AG10803 (cell line): ENCODE data around the gene TAAR5.
"Not testable (repeated sequence)": the region's sequence is repeated elsewhere in the genome, so short reads cannot be mapped to it uniquely, and the experiment has no call there.

Experiments
- DNase-seq: peaks from one replicate; pipeline ENCODE4 v3.0.0; 2010; ENCODE audit warnings: low read depth
- H3K4me3 ChIP-seq: 2 replicates; pipeline ENCODE4 v1.5.1; 2011; ENCODE audit warnings: mild to moderate bottlenecking, low read length, control low read depth
- TF ChIP-seq, protein P1 (sequence below): conservative IDR thresholded peaks from 2 replicates; pipeline ENCODE4 v1.5.1; 2011; ENCODE audit warnings: mild to moderate bottlenecking, low read length, control low read depth, inconsistent platforms

TAAR5 gene

DNA sequence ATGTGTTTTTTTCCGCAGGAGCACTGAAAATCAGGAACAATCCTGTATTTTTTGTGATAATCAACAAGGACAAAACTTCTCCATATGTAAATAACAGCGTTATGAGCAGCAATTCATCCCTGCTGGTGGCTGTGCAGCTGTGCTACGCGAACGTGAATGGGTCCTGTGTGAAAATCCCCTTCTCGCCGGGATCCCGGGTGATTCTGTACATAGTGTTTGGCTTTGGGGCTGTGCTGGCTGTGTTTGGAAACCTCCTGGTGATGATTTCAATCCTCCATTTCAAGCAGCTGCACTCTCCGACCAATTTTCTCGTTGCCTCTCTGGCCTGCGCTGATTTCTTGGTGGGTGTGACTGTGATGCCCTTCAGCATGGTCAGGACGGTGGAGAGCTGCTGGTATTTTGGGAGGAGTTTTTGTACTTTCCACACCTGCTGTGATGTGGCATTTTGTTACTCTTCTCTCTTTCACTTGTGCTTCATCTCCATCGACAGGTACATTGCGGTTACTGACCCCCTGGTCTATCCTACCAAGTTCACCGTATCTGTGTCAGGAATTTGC is 19.2 kb downstream of the TAAR5 start, which contains the start of gene TAAR6:
Gene TAAR6 (plus strand): TSS at position 102 of the 557 bp plus-strand sequence. CDS start 0 bp downstream, at position 102.
- TF ChIP-seq, protein P1, sequence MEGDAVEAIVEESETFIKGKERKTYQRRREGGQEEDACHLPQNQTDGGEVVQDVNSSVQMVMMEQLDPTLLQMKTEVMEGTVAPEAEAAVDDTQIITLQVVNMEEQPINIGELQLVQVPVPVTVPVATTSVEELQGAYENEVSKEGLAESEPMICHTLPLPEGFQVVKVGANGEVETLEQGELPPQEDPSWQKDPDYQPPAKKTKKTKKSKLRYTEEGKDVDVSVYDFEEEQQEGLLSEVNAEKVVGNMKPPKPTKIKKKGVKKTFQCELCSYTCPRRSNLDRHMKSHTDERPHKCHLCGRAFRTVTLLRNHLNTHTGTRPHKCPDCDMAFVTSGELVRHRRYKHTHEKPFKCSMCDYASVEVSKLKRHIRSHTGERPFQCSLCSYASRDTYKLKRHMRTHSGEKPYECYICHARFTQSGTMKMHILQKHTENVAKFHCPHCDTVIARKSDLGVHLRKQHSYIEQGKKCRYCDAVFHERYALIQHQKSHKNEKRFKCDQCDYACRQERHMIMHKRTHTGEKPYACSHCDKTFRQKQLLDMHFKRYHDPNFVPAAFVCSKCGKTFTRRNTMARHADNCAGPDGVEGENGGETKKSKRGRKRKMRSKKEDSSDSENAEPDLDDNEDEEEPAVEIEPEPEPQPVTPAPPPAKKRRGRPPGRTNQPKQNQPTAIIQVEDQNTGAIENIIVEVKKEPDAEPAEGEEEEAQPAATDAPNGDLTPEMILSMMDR, result no peak
- no peak within 1 kb of the TSS for H3K4me3 ChIP-seq
- no peak for DNase-seq

DNA sequence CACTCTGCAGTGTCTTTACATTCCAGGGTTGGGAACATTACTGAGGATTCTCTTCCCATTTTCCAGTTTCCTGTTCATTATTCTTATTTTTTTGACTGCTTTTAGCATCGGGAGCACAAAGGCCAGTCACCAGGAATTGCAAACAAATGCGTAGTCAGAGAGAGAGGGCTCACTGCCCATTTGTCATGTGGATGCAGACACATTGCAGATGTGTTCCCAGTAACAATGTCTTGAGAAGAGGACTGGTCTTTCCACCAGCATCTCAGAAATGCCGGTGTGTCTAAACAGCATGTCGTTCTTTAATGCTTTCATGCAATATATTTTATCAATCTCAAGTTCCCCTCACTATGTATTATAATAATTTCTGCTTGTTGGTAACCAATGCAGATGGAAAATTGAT is 20.4 kb downstream of the TAAR5 start:
- no peak for DNase-seq
- no peak overlapping the region for H3K4me3 ChIP-seq
- TF ChIP-seq, protein P1, result no peak

DNA sequence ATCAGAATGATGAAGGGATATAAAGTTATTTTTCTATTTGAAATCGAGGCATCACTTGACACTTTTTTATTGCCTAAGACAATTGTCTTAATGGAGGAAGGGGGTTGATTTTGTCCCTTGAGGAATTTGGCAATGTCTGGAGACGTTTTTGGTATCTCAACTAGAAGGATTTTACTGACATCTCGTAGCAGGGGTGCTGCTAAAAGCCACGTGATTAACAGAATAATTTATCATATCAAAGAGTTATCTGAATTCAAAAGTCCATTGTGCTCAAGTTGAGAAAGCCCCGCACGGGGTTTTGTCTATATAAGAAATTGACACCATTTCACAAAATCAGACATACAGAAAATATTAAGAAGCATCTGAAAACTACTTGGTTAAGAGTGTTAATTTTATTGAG is 20.9 kb downstream of the TAAR5 start:
- TF ChIP-seq, protein P1, result no peak
- H3K4me3 ChIP-seq, result no peak overlapping the region
- no peak for DNase-seq

DNA sequence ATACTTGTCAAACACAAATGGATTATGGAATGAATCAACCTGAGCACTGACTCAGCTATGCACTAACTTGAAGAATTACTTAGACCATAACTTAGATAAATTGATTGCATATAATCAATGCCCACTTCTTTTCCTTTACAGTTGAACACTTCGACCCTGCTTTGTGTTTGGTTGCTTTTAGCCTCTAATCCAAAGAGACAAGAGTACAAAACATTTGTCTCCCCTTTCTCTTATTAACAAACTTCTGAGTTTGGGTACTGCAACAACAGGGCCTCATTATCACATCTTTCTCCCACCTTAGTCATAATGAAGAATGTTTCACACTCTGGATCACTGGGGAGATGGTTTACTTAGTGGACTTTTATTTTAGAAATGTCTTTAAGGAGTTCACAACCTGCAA is 22.0 kb downstream of the TAAR5 start:
- TF ChIP-seq, protein P1, result no peak
- DNase-seq, result no peak
- no peak overlapping the region for H3K4me3 ChIP-seq

DNA sequence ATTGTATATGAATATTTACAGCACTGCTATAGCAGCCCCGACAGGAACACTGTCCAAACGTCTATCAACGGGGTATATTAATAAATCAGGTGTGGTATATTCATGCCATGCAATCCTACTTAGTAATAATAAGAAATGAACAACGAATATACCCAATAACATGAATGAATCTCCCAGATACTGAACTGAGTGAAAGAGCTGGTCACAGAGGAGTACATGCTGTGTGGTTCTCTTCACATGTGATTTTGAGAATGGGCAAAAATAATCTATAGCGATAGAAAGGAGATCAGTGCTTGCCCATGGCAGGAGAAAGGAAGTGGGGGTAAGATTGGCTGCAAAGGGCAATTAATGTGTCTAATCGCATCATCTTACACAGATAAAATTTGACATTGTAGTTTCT is 23.1 kb downstream of the TAAR5 start:
- DNase-seq, result no peak
- no peak overlapping the region for H3K4me3 ChIP-seq
- TF ChIP-seq, protein P1, result no peak

DNA sequence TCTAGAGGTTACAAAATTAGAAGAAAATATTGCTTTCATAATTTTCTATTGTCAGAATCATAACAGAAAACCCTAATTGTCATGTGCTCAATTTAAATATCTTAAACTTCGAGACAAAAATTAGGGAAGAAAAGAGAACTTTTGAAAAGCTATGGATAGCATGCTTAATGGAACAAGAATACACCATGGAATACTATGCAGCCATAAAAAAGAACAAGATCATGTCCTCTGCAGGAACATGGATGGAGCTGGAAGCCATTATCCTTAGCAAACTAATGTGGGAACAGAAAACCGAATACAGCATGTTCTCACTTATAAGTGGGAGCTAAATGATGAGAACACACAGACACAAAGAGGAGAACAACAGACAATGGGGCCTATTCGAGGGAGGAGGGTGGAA is 29.5 kb downstream of the TAAR5 start:
- H3K4me3 ChIP-seq, DNase-seq: not testable (repeated sequence)

DNA sequence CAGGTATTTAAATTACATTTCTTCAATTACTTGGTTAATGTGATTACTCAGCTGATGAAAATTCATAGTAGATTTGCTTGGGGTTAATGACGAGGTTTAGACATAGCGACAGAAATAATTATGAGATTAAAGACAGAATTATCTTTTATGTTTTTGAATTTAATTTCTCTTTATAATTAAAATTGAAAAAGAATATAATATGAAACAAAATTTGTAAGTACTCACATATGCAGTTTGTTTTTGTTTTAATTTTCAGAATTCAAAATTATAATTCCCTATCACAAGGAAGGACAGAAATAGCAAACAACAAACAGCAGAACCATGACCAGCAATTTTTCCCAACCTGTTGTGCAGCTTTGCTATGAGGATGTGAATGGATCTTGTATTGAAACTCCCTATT is 37.2 kb downstream of the TAAR5 start, which contains the start of gene TAAR8:
Gene TAAR8 (plus strand): TSS at position 301 of the 400 bp plus-strand sequence. CDS start 21 bp downstream, at position 322.
- H3K4me3 ChIP-seq, result no peak within 1 kb of the TSS
- TF ChIP-seq, protein P1, result no peak
- DNase-seq, result no peak
